T-helper 1 cell treated with Interleukin-12 subunit alpha and Interleukin-12 subunit beta and Interleukin-4 antibody, amounts not matched to agents 30 μg/mL and 1 μg/mL, for 36 hours (primary cell): ENCODE results near the gene SLC5A12.

Experiments used
- H3K27ac Mint-ChIP-seq: one replicate; pipeline ENCODE4 v1.8.0; 2021; ENCODE audit warnings: mild to moderate bottlenecking, mixed read lengths
- H3K27me3 Mint-ChIP-seq: one replicate; pipeline ENCODE4 v1.8.0; 2021; ENCODE audit warnings: low read depth, mixed read lengths
- H3K36me3 Mint-ChIP-seq: one replicate; pipeline ENCODE4 v1.8.0; 2021; ENCODE audit warnings: low read depth, mixed read lengths
- H3K4me1 Mint-ChIP-seq: one replicate; pipeline ENCODE4 v1.8.0; 2021; ENCODE audit warnings: low read depth, mixed read lengths
- H3K4me3 Mint-ChIP-seq: one replicate; pipeline ENCODE4 v1.8.0; 2021; ENCODE audit warnings: mild to moderate bottlenecking, moderate library complexity, mixed read lengths
- H3K9me3 Mint-ChIP-seq: one replicate; pipeline ENCODE4 v1.8.0; 2021; ENCODE audit warnings: mixed read lengths

SLC5A12 gene

GRCh38 chr11:26703411-26704191 is 18.3 kb downstream of the SLC5A12 start:
- Mint-ChIP-seq H3K9me3 (no peaks in the 10 kb centered on the region), H3K36me3 (no peaks in the 10 kb centered on the region), H3K4me3 (no peak overlapping the region), H3K27ac (no peak overlapping the region), H3K27me3 (no peaks in the 10 kb centered on the region), H3K4me1 (no peaks in the 10 kb centered on the region)

GRCh38 chr11:26702406-26702805 is 19.5 kb downstream of the SLC5A12 start:
- Mint-ChIP-seq H3K9me3 (no peaks in the 10 kb centered on the region), H3K27ac (no peak overlapping the region), H3K36me3 (no peaks in the 10 kb centered on the region), H3K4me1 (no peaks in the 10 kb centered on the region), H3K27me3 (no peaks in the 10 kb centered on the region), H3K4me3 (no peak overlapping the region)

- no peak overlapping the region for H3K27ac Mint-ChIP-seq
- H3K9me3 Mint-ChIP-seq: no peaks in the 10 kb centered on the region
- no peaks in the 10 kb centered on the region for H3K27me3 Mint-ChIP-seq
- no peak overlapping the region for H3K4me3 Mint-ChIP-seq
- no peaks in the 10 kb centered on the region for H3K4me1 Mint-ChIP-seq
- H3K36me3 Mint-ChIP-seq: no peaks in the 10 kb centered on the region
Observed at GRCh38 chr11:26700574-26701235, 21.2 kb downstream of the SLC5A12 start.

GRCh38 chr11:26698224-26698623 is 23.6 kb downstream of the SLC5A12 start:
- Mint-ChIP-seq H3K9me3 (no peaks in the 10 kb centered on the region), H3K4me3 (no peak overlapping the region), H3K4me1 (no peaks in the 10 kb centered on the region), H3K27me3 (no peaks in the 10 kb centered on the region), H3K36me3 (no peaks in the 10 kb centered on the region), H3K27ac (no peak overlapping the region)

- Mint-ChIP-seq H3K27me3 (no peaks in the 10 kb centered on the region), H3K4me3 (no peak overlapping the region), H3K27ac (no peak overlapping the region), H3K9me3 (no peaks in the 10 kb centered on the region), H3K36me3 (no peaks in the 10 kb centered on the region), H3K4me1 (no peaks in the 10 kb centered on the region)
Observed at GRCh38 chr11:26696330-26696729, 25.5 kb downstream of the SLC5A12 start.

GRCh38 chr11:26688701-26689100 is 33.2 kb downstream of the SLC5A12 start:
- Mint-ChIP-seq H3K27me3 (no peaks in the 10 kb centered on the region), H3K9me3 (no peaks in the 10 kb centered on the region), H3K27ac (no peak overlapping the region)

GRCh38 chr11:26687351-26687750 is 34.5 kb downstream of the SLC5A12 start:
- H3K9me3 Mint-ChIP-seq: no peaks in the 10 kb centered on the region
- H3K27me3 Mint-ChIP-seq: no peaks in the 10 kb centered on the region
- H3K27ac Mint-ChIP-seq: no peak overlapping the region

More at GRCh38 chr11:26688701-26689100, 33.2 kb downstream of the SLC5A12 start:
- Mint-ChIP-seq H3K4me3 (no peak overlapping the region), H3K4me1 (no peaks in the 10 kb centered on the region), H3K36me3 (no peaks in the 10 kb centered on the region)

GRCh38 chr11:26677566-26677965 is 44.3 kb downstream of the SLC5A12 start:
- no peaks in the 10 kb centered on the region for H3K27me3 Mint-ChIP-seq
- H3K4me1 Mint-ChIP-seq: peaks cover 1% of the 10 kb centered on the region
- H3K9me3 Mint-ChIP-seq: no peaks in the 10 kb centered on the region

More at GRCh38 chr11:26687351-26687750, 34.5 kb downstream of the SLC5A12 start:
- Mint-ChIP-seq H3K36me3 (no peaks in the 10 kb centered on the region), H3K4me3 (no peak overlapping the region), H3K4me1 (no peaks in the 10 kb centered on the region)

GRCh38 chr11:26676641-26677040 is 45.2 kb downstream of the SLC5A12 start:
- Mint-ChIP-seq H3K36me3 (no peaks in the 10 kb centered on the region), H3K27ac (no peak overlapping the region), H3K27me3 (no peaks in the 10 kb centered on the region), H3K9me3 (no peaks in the 10 kb centered on the region), H3K4me1 (peaks cover 1% of the 10 kb centered on the region), H3K4me3 (no peak overlapping the region)

More at GRCh38 chr11:26677566-26677965, 44.3 kb downstream of the SLC5A12 start:
- no peak overlapping the region for H3K27ac Mint-ChIP-seq
- H3K36me3 Mint-ChIP-seq: no peaks in the 10 kb centered on the region
- no peak overlapping the region for H3K4me3 Mint-ChIP-seq

- no peak overlapping the region for H3K27ac Mint-ChIP-seq
- H3K4me3 Mint-ChIP-seq: no peak overlapping the region
- no peaks in the 10 kb centered on the region for H3K36me3 Mint-ChIP-seq
- no peaks in the 10 kb centered on the region for H3K27me3 Mint-ChIP-seq
- H3K9me3 Mint-ChIP-seq: no peaks in the 10 kb centered on the region
- peaks cover 1% of the 10 kb centered on the region for H3K4me1 Mint-ChIP-seq
Observed at GRCh38 chr11:26675233-26675928, 46.5 kb downstream of the SLC5A12 start.

GRCh38 chr11:26665946-26666345 is 55.9 kb downstream of the SLC5A12 start:
- Mint-ChIP-seq H3K27ac (no peak overlapping the region), H3K36me3 (no peaks in the 10 kb centered on the region), H3K4me1 (no peaks in the 10 kb centered on the region), H3K9me3 (no peaks in the 10 kb centered on the region), H3K4me3 (no peak overlapping the region), H3K27me3 (no peaks in the 10 kb centered on the region)

GRCh38 chr11:26665036-26665435 is 56.8 kb downstream of the SLC5A12 start:
- no peaks in the 10 kb centered on the region for H3K36me3 Mint-ChIP-seq
- no peaks in the 10 kb centered on the region for H3K4me1 Mint-ChIP-seq
- no peak overlapping the region for H3K4me3 Mint-ChIP-seq
- no peak overlapping the region for H3K27ac Mint-ChIP-seq
- no peaks in the 10 kb centered on the region for H3K9me3 Mint-ChIP-seq
- no peaks in the 10 kb centered on the region for H3K27me3 Mint-ChIP-seq

- no peak overlapping the region for H3K4me3 Mint-ChIP-seq
- no peaks in the 10 kb centered on the region for H3K27me3 Mint-ChIP-seq
- H3K36me3 Mint-ChIP-seq: no peaks in the 10 kb centered on the region
- H3K4me1 Mint-ChIP-seq: no peaks in the 10 kb centered on the region
- H3K9me3 Mint-ChIP-seq: no peaks in the 10 kb centered on the region
- H3K27ac Mint-ChIP-seq: no peak overlapping the region
Observed at GRCh38 chr11:26662916-26663315, 58.9 kb downstream of the SLC5A12 start.

- Mint-ChIP-seq H3K9me3 (no peaks in the 10 kb centered on the region), H3K36me3 (no peaks in the 10 kb centered on the region), H3K4me1 (no peaks in the 10 kb centered on the region), H3K4me3 (no peak overlapping the region), H3K27me3 (no peaks in the 10 kb centered on the region), H3K27ac (no peak overlapping the region)
Observed at GRCh38 chr11:26655287-26655686, 66.6 kb downstream of the SLC5A12 start.

GRCh38 chr11:26651916-26652315 is 69.9 kb downstream of the SLC5A12 start:
- no peaks in the 10 kb centered on the region for H3K27me3 Mint-ChIP-seq
- no peak overlapping the region for H3K27ac Mint-ChIP-seq
- no peaks in the 10 kb centered on the region for H3K36me3 Mint-ChIP-seq
- H3K4me3 Mint-ChIP-seq: no peak overlapping the region
- no peaks in the 10 kb centered on the region for H3K4me1 Mint-ChIP-seq
- no peaks in the 10 kb centered on the region for H3K9me3 Mint-ChIP-seq
